SH-SY5Y (cell line): ENCODE measurements around the gene COL20A1.

Experiments
- GATA2 ChIP-seq: IDR thresholded peaks from 2 replicates; pipeline ENCODE4 v1.6.1; 2011; ENCODE audit warnings: mild to moderate bottlenecking, low read depth, low read length
- GATA3 ChIP-seq: IDR thresholded peaks from 2 replicates; pipeline ENCODE4 v1.6.1; 2011; ENCODE audit warnings: low read depth, mild to moderate bottlenecking, low read length, moderate library complexity

DNA sequence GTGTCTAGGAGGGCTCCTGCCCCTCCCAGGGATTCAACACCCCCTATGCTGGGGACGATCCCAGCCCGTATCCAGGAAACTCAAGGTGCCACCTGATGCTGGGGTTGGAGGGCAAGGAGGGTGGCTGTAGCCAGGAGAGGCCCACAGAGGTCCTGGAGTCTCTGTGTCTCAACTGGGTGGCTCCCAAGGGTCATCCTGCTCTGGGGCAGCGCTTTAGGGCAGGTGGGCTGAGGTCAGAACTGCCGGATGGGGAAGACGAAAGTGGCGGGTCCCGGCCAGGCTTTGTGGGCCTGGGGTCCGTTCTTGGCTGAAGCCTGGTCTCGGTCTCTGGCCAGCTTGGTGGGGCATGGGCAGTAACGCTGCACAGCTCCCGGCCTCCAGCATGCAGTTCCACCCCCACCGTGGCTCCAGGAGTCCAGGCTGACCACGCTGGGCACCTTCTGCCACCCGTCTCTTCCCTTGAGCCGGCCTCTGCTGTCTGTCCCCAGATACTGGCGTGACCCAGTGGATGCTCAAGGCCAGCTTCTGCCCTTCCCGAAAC lies 2.8 kb upstream of the COL20A1 start:
- TF ChIP-seq GATA3, result no peak
- TF ChIP-seq GATA2, result no peak
